IMR-90 (cell line): ENCODE measurements around the gene PCDHGB6. TPM values are rescaled to one million over a fixed set of nuclear protein-coding genes. Genes with fewer than 3 reads are reported as not detected.
A peak's percentile ranks its signal among the peaks of the same experiment; 100 is the strongest.

Source experiments
- ATAC-seq: fragments of 200-7000 bp; cut with Tn5 transposase; 2 replicates; pipeline ENCODE4 v1.9.1; 2020; ENCODE audit warnings: low read depth, mild to moderate bottlenecking, moderate library complexity
- BruUV-seq: library from RNA; stranded (reverse); fragments of 400-500 nt; replicated peaks from 2 replicates; lab custom pipeline; 2021; lab: Mats Ljungman, UMichigan
- CTCF ChIA-PET: fragments of 300-600 bp; formaldehyde crosslinking; extraction: SDS; loops from one replicate; lab custom pipeline; 2021; ENCODE audit warnings: antibody characterized with exemption; lab: Yijun Ruan, JAX
- POLR2A ChIA-PET: fragments of 300-600 bp; sonication (Branson Sonifier 250); formaldehyde crosslinking; loops from one replicate; lab custom pipeline; 2022; ENCODE audit warnings: antibody characterized with exemption; ENCODE audit not compliant: unreplicated experiment; lab: Charles Lee
- DNase-seq: peaks from one replicate; pipeline ENCODE4 v3.0.0; 2013
- H2AFZ ChIP-seq: replicated peaks from 2 replicates; pipeline ENCODE3; 2013; ENCODE audit warnings: low read length, mild to moderate bottlenecking; ENCODE audit not compliant: poor library complexity
- H2AK5ac ChIP-seq: 2 replicates; pipeline ENCODE4 v1.6.1; 2013; ENCODE audit warnings: low read depth, low read length, inconsistent platforms
- H2AK9ac ChIP-seq: replicated peaks from 2 replicates; pipeline ENCODE3; 2013; ENCODE audit warnings: mild to moderate bottlenecking, low read depth, low read length, moderate library complexity; ENCODE audit not compliant: poor library complexity
- H2BK120ac ChIP-seq: 2 replicates; pipeline ENCODE4 v1.6.1; 2013; ENCODE audit warnings: low read depth, low read length, inconsistent platforms
- H2BK15ac ChIP-seq: 3 replicates; pipeline ENCODE4 v1.6.1; 2013; ENCODE audit warnings: low read depth, low read length, inconsistent platforms
- H2BK20ac ChIP-seq: 2 replicates; pipeline ENCODE4 v1.6.1; 2013; ENCODE audit warnings: low read depth, mild to moderate bottlenecking, inconsistent platforms, low read length, moderate library complexity
- H2BK5ac ChIP-seq: 2 replicates; pipeline ENCODE4 v1.6.1; 2013; ENCODE audit warnings: mild to moderate bottlenecking, low read depth, low read length, inconsistent platforms; ENCODE audit not compliant: poor library complexity, severe bottlenecking
- H3K14ac ChIP-seq: replicated peaks from 2 replicates; pipeline ENCODE4 v1.6.1; 2013; ENCODE audit warnings: low read depth, low read length, inconsistent platforms
- H3K18ac ChIP-seq: 2 replicates; pipeline ENCODE4 v1.6.1; 2013; ENCODE audit warnings: low read depth, low read length, control low read depth
- H3K23ac ChIP-seq: 2 replicates; pipeline ENCODE4 v1.6.1; 2013; ENCODE audit warnings: low read depth, low read length, inconsistent platforms
- H3K27ac ChIP-seq: 2 replicates; pipeline ENCODE4 v1.5.1; 2013; ENCODE audit warnings: mild to moderate bottlenecking, control low read depth, low read length; ENCODE audit not compliant: insufficient read depth
- H3K27me3 ChIP-seq: 2 replicates; pipeline ENCODE4 v1.6.1; 2013; ENCODE audit warnings: low read length; ENCODE audit not compliant: control insufficient read depth, insufficient read depth
- H3K36me3 ChIP-seq: 2 replicates; pipeline ENCODE4 v1.6.1; 2013; ENCODE audit warnings: low read length, mixed read lengths; ENCODE audit not compliant: control insufficient read depth, insufficient read depth
- H3K4ac ChIP-seq: 2 replicates; pipeline ENCODE4 v1.6.1; 2013; ENCODE audit warnings: low read depth, low read length, inconsistent platforms
- H3K4me1 ChIP-seq: 2 replicates; pipeline ENCODE4 v1.6.1; 2013; ENCODE audit warnings: low read length, mixed read lengths; ENCODE audit not compliant: control insufficient read depth, insufficient read depth
- H3K4me2 ChIP-seq: 2 replicates; pipeline ENCODE4 v1.6.1; 2013; ENCODE audit warnings: low read depth, mild to moderate bottlenecking, control low read depth, low read length, moderate library complexity
- H3K4me3 ChIP-seq: 2 replicates; pipeline ENCODE4 v1.5.1; 2013; ENCODE audit warnings: low read depth, mild to moderate bottlenecking, control low read depth, low read length, moderate library complexity; ENCODE audit not compliant: insufficient read depth
- H3K56ac ChIP-seq: 2 replicates; pipeline ENCODE4 v1.6.1; 2013; ENCODE audit warnings: low read length, inconsistent platforms; ENCODE audit not compliant: insufficient read depth; ENCODE audit errors: extremely low read depth
- H3K79me1 ChIP-seq, 2 experiments: 2 replicates each; pipeline ENCODE4 v1.6.1; 2013; ENCODE audit warnings: low read length in 2 of 2, inconsistent platforms in 1 of 2, low read depth in 1 of 2
- H3K9ac ChIP-seq: 2 replicates; pipeline ENCODE4 v1.6.1; 2013; ENCODE audit warnings: low read depth, low read length, control low read depth
- H3K9me1 ChIP-seq: 2 replicates; pipeline ENCODE4 v1.6.1; 2013; ENCODE audit warnings: low read length, inconsistent platforms; ENCODE audit not compliant: insufficient read depth
- H3K9me3 ChIP-seq: 2 replicates; pipeline ENCODE4 v1.6.1; 2013; ENCODE audit warnings: low read length; ENCODE audit not compliant: control insufficient read depth, insufficient read depth
- H4K20me1 ChIP-seq: 2 replicates; pipeline ENCODE4 v1.6.1; 2013; ENCODE audit warnings: low read length, inconsistent platforms; ENCODE audit not compliant: insufficient read depth
- H4K5ac ChIP-seq: 2 replicates; pipeline ENCODE4 v1.6.1; 2013; ENCODE audit warnings: mild to moderate bottlenecking, low read depth, low read length, control low read depth
- H4K8ac ChIP-seq, 2 experiments: 2 replicates each; pipeline ENCODE4 v1.6.1; 2013; ENCODE audit warnings: low read depth in 2 of 2, low read length in 2 of 2, control low read depth in 1 of 2, inconsistent platforms in 1 of 2
- H4K91ac ChIP-seq: 2 replicates; pipeline ENCODE4 v1.6.1; 2013; ENCODE audit warnings: low read depth, low read length, inconsistent platforms; ENCODE audit not compliant: insufficient read depth
- CHD1 ChIP-seq: IDR thresholded peaks from 2 replicates; pipeline ENCODE4 v1.6.1; 2012; ENCODE audit warnings: low read depth, low read length, improper control_type of control experiment
- CTCF ChIP-seq: conservative IDR thresholded peaks from 2 replicates; pipeline ENCODE4 v1.5.1; 2012; ENCODE audit warnings: mild to moderate bottlenecking, low read depth, low read length, improper control_type of control experiment
- RAD21 ChIP-seq: IDR thresholded peaks from 2 replicates; pipeline ENCODE4 v1.6.1; 2012; ENCODE audit warnings: low read length, improper control_type of control experiment
- SMC3 ChIP-seq: fragments of 150-350 bp; IDR thresholded peaks from 2 replicates; pipeline ENCODE4 v1.6.1; 2016; ENCODE audit warnings: low read depth, mild to moderate bottlenecking, antibody characterized with exemption, low read length, moderate library complexity
- WGBS, 2 experiments: methylation state at CpG; one replicate each; pipeline versions ENCODE4 v1.1.5 to v1.1.7; 2013; ENCODE audit warnings: missing lambda C conversion rate in 2 of 2; ENCODE audit not compliant: insufficient read length in 1 of 2; ENCODE audit errors: extremely low coverage in 2 of 2; 5-methylcytosine and 5-hydroxymethylcytosine counted together
- dilution Hi-C: fragments of 300-500 bp; cut with HindIII; formaldehyde crosslinking; loops from one replicate; pipeline ENCODE4 v1.14.3; 2018; ENCODE audit warnings: low sequenced_read_pairs; ENCODE audit not compliant: unreplicated experiment
- in situ Hi-C: fragments of 300-500 bp; cut with MboI; formaldehyde crosslinking; loops from 3 replicates; pipeline ENCODE4 v1.14.3; 2019; ENCODE audit warnings: low sequenced_read_pairs, inconsistent platforms, mixed read lengths
- intact Hi-C: fragments of 100-400 bp; cut with micrococcal nuclease; formaldehyde crosslinking; loops from 2 replicates; pipeline ENCODE4 v1.10.0; 2022
- polyA plus RNA-seq, 3 experiments: library from polyadenylated mRNA; depleted of rRNA; stranded (reverse); fragments of >200 nt; gene quantifications; 2 replicates each; pipeline ENCODE4 v1.2.3, GENCODE V29; 2012; ENCODE audit warnings: low replicate concordance in 1 of 3
- total RNA-seq: library from RNA; depleted of rRNA; stranded (reverse); fragments of >200 nt; gene quantifications from 2 replicates; pipeline ENCODE4 v1.2.3, GENCODE V29; 2012

PCDHGB6 gene
- total and polyA plus RNA-seq, 2 of the 4 experiments (the other 2 are of a cell fraction): 1.4 to 2.2 TPM

- Histone ChIP-seq H3K36me3 (peaks cover 23% of the 10 kb centered on the region), H2BK120ac (no peak within 1 kb of the TSS), H3K14ac (no peak within 1 kb of the TSS), H3K4ac (0 out of 2 replicates have a peak within 1 kb of the TSS, but pooled peaks have one; percentile 19), H3K4me3 (peak within 1 kb of the TSS; percentile 52), H4K20me1 (no peaks in the 10 kb centered on the region), H2BK20ac (no peak within 1 kb of the TSS), H2BK5ac (no peak within 1 kb of the TSS), H3K56ac (no peak within 1 kb of the TSS), H3K4me2 (peak within 1 kb of the TSS; percentile 60), H3K4me1 (no peaks in the 10 kb centered on the region), H3K9me3 (peaks cover 61% of the 10 kb centered on the region), H2AK5ac (no peak within 1 kb of the TSS), H3K9me1 (no peaks in the 10 kb centered on the region), H4K5ac (peak within 1 kb of the TSS; percentile 63; the same call in 1 of the 2 replicates), H3K23ac (no peak within 1 kb of the TSS), H4K91ac (no peak within 1 kb of the TSS), H2AFZ (peak within 1 kb of the TSS; percentile 81), H4K8ac (0 out of 4 replicates have a peak within 1 kb of the TSS, but pooled peaks of 1 of the 2 experiments have one; percentile 20), H2AK9ac (no peak within 1 kb of the TSS), H3K18ac (peak within 1 kb of the TSS; percentile 42; the same call in 1 of the 2 replicates), H2BK15ac (no peak within 1 kb of the TSS), H3K79me1 (no peaks in the 10 kb centered on the region), H3K27ac (peak within 1 kb of the TSS; percentile 18; the same call in 1 of the 2 replicates), H3K27me3 (no peaks in the 10 kb centered on the region), H3K9ac (peak within 1 kb of the TSS; percentile 76)
- peak; percentile 58; the same call in 1 of the 2 replicates for ATAC-seq
- peak; percentile 53 for TF ChIP-seq CTCF
- TF ChIP-seq RAD21: peak; percentile 52
- TF ChIP-seq CHD1: no peak
- peak; percentile 29; the same call in 1 of the 2 replicates for TF ChIP-seq SMC3
- peak; percentile 58 for DNase-seq
- dilution Hi-C loops: no loop called here
- CTCF ChIA-PET: interaction anchor here (0.6 to 1.3 kb wide), 5 partner anchors 17 to 190 kb away, joined by 3 to 7 read pairs (median 4); no protein-coding TSS in a partner anchor
- intact Hi-C loops: no loop called here
- in situ Hi-C loops: no loop called here
- no TSS peak for BruUV-seq
- 29% methylated on average over 11 of the region's 27 CpGs; no CpG with 5 or more reads in 1 of the 2 experiments for WGBS, 2 experiments
- POLR2A ChIA-PET: no interaction called here
Measured at GRCh38 chr5:141373673-141374317, 34.0 kb upstream of the PCDHGB6 start, which contains the start of gene PCDHGA6. Gene PCDHGA6, plus strand, starts transcription at chr5:141373891. Its CDS starts 193 bp downstream, at chr5:141374084.
